Astrocyte of the hippocampus (primary cell): ENCODE measurements around the gene DLL3.

Experiments
- DNase-seq: peaks from one replicate; pipeline ENCODE4 v3.0.0; 2011; ENCODE audit warnings: low read depth, low spot score

The DLL3 gene

DNA sequence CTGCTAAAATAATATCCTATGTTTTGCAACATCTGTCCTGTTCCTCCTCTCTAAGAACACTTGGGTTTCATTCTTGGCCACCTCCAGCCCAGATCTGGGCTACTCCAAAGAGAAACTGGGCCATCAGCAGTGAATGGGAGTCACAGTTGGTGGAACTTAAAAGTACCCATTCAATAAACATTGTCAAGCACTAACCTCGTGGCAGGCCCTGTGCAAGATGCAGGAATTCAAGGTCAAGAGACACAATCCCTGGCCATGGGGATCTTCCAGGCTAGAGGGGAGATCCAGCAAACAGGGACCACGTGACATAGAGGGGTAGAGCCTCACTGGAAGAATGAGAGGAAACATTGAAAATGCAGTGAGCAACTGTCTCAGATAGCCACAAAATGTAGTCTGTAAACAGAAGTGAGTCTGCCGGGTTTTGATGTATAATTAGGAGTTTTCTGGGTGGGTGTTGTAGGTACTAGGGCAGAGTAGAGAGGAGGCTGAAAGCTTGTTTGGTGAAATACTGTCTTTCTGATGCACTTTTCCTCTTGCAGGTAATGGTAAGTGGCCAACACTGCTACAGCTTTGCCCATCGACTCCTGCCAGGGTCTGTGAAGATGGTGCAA, 56.1 kb downstream of the DLL3 start:
- no peak for DNase-seq

DNA sequence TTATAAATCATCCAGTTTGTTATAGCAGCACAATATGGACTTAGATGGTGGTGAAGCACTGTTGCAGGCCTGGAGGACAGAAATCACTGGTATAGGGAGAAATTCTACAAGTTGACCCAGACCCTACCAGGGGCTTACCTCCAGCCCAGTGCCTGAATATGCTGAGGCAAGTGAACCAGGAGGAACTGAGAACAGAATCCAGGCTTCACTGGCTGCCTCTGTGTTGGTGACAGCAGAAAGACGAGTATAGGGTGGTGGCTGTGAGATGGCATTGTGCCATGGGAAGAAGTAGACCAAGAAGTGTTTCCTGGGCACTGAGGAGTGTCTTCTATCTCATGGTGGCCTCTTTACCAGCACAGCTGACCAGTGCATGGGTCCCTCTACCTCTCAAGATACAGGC, 57.1 kb downstream of the DLL3 start:
- no peak for DNase-seq
